OCI-LY7 (cell line): Measurements from ENCODE around the gene ANKRD66. TPM values are rescaled to one million over a fixed set of nuclear protein-coding genes. Genes with fewer than 3 reads are reported as not detected.
"Not testable (repeated sequence)": the region's sequence is repeated elsewhere in the genome, so short reads cannot be mapped to it uniquely, and the experiment has no call there.

Experiments used
- BruUV-seq: library from RNA; stranded (reverse); fragments of 400-500 nt; replicated peaks from 2 replicates; lab custom pipeline; 2021; lab: Mats Ljungman, UMichigan
- CTCF ChIA-PET: fragments of 300-600 bp; sonication (Branson Sonifier 250); formaldehyde crosslinking; loops from one replicate; lab custom pipeline; 2022; ENCODE audit warnings: antibody characterized with exemption; ENCODE audit not compliant: unreplicated experiment; lab: Charles Lee
- POLR2A ChIA-PET: fragments of 300-600 bp; sonication (Branson Sonifier 250); formaldehyde crosslinking; loops from one replicate; lab custom pipeline; 2022; ENCODE audit warnings: antibody characterized with exemption; lab: Charles Lee
- DNase-seq: peaks from one replicate; pipeline ENCODE4 v3.0.0-alpha.2; 2015; ENCODE audit warnings: low spot score
- H2AFZ ChIP-seq: fragments of 200-600 bp; sonication (generic), shearing (Covaris generic); 2 replicates; pipeline ENCODE4 v1.6.1; 2014; ENCODE audit warnings: mild to moderate bottlenecking, antibody characterized with exemption, low read length, moderate library complexity
- H3K27ac ChIP-seq: fragments of 200-600 bp; sonication (generic); 2 replicates; pipeline ENCODE4 v1.5.1; 2014; ENCODE audit warnings: mixed run types, low read depth, mild to moderate bottlenecking, moderate library complexity, low read length, inconsistent platforms; ENCODE audit not compliant: poor library complexity, severe bottlenecking
- H3K36me3 ChIP-seq: fragments of 200-600 bp; sonication (generic); 2 replicates; pipeline ENCODE4 v1.6.1; 2014; ENCODE audit warnings: mild to moderate bottlenecking, antibody characterized with exemption, low read length, moderate library complexity, mixed read lengths; ENCODE audit not compliant: insufficient read depth
- H3K4me1 ChIP-seq: fragments of 200-600 bp; sonication (generic); 2 replicates; pipeline ENCODE4 v1.5.1; 2014; ENCODE audit warnings: mild to moderate bottlenecking, low read length; ENCODE audit not compliant: insufficient read depth, poor library complexity, severe bottlenecking
- H3K4me2 ChIP-seq: fragments of 200-600 bp; sonication (generic); 2 replicates; pipeline ENCODE4 v1.6.1; 2014; ENCODE audit warnings: mild to moderate bottlenecking, low read length
- H3K4me3 ChIP-seq: fragments of 200-600 bp; sonication (generic); 2 replicates; pipeline ENCODE4 v1.5.1; 2014; ENCODE audit warnings: mild to moderate bottlenecking, low read depth, low read length; ENCODE audit not compliant: poor library complexity, severe bottlenecking
- H3K79me2 ChIP-seq: fragments of 200-600 bp; sonication (generic); 2 replicates; pipeline ENCODE4 v1.6.1; 2016; ENCODE audit warnings: low read depth, mild to moderate bottlenecking, low read length, moderate library complexity, mixed read lengths; ENCODE audit not compliant: insufficient read depth
- H3K9me2 ChIP-seq: fragments of 200-600 bp; sonication (generic); 2 replicates; pipeline ENCODE4 v1.6.1; 2016; ENCODE audit warnings: mild to moderate bottlenecking, low read length, mixed read lengths; ENCODE audit not compliant: insufficient read depth
- H3K9me3 ChIP-seq: fragments of 200-600 bp; sonication (generic); 2 replicates; pipeline ENCODE4 v1.6.1; 2014; ENCODE audit warnings: mild to moderate bottlenecking, mixed run types, low read length, mixed read lengths
- H4K20me1 ChIP-seq: fragments of 200-600 bp; sonication (generic); 2 replicates; pipeline ENCODE4 v1.6.1; 2014; ENCODE audit warnings: mild to moderate bottlenecking, antibody characterized with exemption, low read length, moderate library complexity, mixed read lengths; ENCODE audit not compliant: insufficient read depth
- EZH2phosphoT487 ChIP-seq: fragments of 200-600 bp; sonication (generic); IDR thresholded peaks from 2 replicates; pipeline ENCODE4 v1.6.1; 2018; ENCODE audit warnings: low read depth, borderline replicate concordance, mild to moderate bottlenecking, mixed run types, antibody characterized with exemption, low read length, moderate library complexity, mixed read lengths
- intact Hi-C: fragments of 100-400 bp; cut with micrococcal nuclease; formaldehyde crosslinking; loops from one replicate; pipeline ENCODE4 v1.10.0; 2022; ENCODE audit not compliant: unreplicated experiment
- total RNA-seq, 2 experiments: library from RNA; depleted of rRNA in 1 of 2; stranded (reverse); fragments of >200 nt in 1 of 2; shearing (Covaris generic) in 1 of 2; gene quantifications; 2 replicates each; pipeline ENCODE4 v1.2.3, GENCODE V29; 2014 to 2022
- TF ChIP-seq, protein P1 (sequence below): fragments of 200-600 bp; sonication (generic); conservative IDR thresholded peaks from 2 replicates; pipeline ENCODE4 v1.5.1; 2014; ENCODE audit warnings: mild to moderate bottlenecking, antibody characterized with exemption, low read length, moderate library complexity, mixed read lengths

Gene ANKRD66
- total RNA-seq, 2 experiments from 2014 or later, result not detected

DNA sequence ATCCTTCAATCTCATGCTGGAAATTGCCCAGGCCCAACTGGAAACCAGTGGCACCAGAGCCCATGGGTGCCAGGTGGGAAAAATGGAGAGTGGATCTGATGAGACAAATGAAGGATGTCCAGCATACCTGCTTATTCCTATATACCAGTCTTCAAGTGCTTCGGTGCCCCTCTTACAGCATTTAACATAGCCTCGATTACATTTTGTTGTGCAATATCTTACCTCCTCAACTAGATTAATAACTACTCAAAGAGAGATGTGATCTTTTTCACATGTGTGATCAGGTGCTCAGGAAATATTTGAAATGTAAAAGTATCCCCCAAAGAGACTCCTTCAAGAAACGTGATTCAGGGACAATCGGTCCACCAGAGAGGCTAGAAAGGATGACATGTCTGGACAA lies 4.8 kb upstream of the ANKRD66 start:
- Histone ChIP-seq H3K9me3 (no peaks in the 10 kb centered on the region), H3K27ac (no peak overlapping the region), H3K4me3 (no peak overlapping the region), H3K4me1 (no peaks in the 10 kb centered on the region), H4K20me1 (no peaks in the 10 kb centered on the region), H3K79me2 (no peaks in the 10 kb centered on the region), H2AFZ (no peak overlapping the region), H3K36me3 (no peaks in the 10 kb centered on the region), H3K4me2 (no peak overlapping the region), H3K9me2 (no peaks in the 10 kb centered on the region)
- ChIA-PET CTCF (no interaction called here), POLR2A (no interaction called here)
- BruUV-seq, result no TSS peak
- intact Hi-C loops, result no loop called here
- DNase-seq, result no peak
- TF ChIP-seq EZH2phosphoT487, result no peak
- TF ChIP-seq, protein P1, sequence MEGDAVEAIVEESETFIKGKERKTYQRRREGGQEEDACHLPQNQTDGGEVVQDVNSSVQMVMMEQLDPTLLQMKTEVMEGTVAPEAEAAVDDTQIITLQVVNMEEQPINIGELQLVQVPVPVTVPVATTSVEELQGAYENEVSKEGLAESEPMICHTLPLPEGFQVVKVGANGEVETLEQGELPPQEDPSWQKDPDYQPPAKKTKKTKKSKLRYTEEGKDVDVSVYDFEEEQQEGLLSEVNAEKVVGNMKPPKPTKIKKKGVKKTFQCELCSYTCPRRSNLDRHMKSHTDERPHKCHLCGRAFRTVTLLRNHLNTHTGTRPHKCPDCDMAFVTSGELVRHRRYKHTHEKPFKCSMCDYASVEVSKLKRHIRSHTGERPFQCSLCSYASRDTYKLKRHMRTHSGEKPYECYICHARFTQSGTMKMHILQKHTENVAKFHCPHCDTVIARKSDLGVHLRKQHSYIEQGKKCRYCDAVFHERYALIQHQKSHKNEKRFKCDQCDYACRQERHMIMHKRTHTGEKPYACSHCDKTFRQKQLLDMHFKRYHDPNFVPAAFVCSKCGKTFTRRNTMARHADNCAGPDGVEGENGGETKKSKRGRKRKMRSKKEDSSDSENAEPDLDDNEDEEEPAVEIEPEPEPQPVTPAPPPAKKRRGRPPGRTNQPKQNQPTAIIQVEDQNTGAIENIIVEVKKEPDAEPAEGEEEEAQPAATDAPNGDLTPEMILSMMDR, result no peak

DNA sequence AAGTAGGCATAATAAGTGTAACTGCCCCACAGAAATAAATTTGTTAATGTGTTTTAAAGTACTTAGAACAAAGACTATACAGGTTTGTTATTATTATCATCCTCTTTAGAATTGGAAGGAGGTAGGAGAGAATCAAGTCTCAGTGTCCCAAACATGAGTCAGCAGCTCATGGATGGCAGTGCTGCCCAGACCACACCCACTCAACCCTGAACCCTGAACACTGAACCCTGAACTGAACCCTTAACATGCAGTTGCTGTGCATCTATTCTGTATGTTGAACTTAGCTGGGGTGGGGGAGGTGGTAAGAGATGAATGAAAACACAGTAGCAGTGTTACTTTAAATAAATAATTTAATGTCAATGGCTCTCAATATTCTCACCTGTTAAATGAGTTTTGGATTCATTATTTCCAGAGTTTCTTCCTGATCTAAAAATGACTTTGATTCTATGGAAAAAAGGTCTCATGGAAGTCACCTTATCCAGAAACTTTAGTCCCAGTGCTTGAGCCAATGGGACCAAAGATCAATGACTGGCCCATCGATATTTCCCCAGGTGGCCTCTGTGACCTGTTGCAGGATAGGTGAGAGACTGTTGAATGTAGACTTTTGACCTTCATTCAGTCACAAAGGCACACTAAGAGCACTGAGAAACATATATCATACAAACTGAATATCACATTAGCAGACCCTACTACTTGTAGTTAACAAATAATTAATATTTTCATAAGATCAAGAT lies 3.1 kb upstream of the ANKRD66 start:
- TF ChIP-seq EZH2phosphoT487, result no peak
- TF ChIP-seq, protein P1, result no peak
- BruUV-seq, result no TSS peak
- no peak overlapping the region for H3K4me3 ChIP-seq
- ChIA-PET CTCF (no interaction called here), POLR2A (no interaction called here)
- H2AFZ ChIP-seq, result no peak overlapping the region
- no peaks in the 10 kb centered on the region for H3K79me2 ChIP-seq
- H3K4me2 ChIP-seq, result no peak overlapping the region
- H3K36me3 ChIP-seq, result no peaks in the 10 kb centered on the region
- DNase-seq, result no peak
- intact Hi-C loops, result no loop called here
- no peaks in the 10 kb centered on the region for H3K9me2 ChIP-seq
- no peaks in the 10 kb centered on the region for H3K9me3 ChIP-seq
- no peaks in the 10 kb centered on the region for H4K20me1 ChIP-seq
- no peak overlapping the region for H3K27ac ChIP-seq
- no peaks in the 10 kb centered on the region for H3K4me1 ChIP-seq

DNA sequence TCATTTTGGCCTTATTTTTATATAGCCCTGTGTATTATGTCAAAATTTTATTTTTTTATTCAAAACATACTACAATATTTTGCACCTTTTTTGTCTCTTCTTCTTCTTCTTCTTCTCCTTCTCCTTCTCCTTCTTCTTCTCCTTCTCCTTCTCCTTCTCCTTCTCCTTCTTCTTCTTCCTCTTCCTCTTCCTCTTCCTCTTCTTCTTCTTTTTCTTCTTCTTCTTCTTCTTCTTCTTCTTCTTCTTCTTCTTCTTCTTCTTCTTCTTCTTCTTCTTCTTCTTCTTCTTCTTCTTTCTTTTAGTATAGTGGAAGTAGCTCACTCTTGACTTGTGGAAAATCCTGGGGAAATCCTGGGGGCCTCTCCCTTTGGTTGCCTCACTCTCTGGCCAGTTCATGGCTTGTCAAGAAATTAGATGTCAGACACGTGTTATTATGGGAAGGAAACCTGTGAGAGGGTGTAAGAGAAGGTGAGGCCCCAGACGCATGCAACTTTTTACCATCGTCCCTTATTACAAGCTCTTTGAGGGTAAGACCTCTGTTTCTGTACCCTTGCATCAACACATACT lies 2.5 kb upstream of the ANKRD66 start:
- DNase-seq, H3K4me3 ChIP-seq, CTCF ChIA-PET, H2AFZ ChIP-seq, POLR2A ChIA-PET, H3K4me2 ChIP-seq, H3K9me3 ChIP-seq, H3K4me1 ChIP-seq, H4K20me1 ChIP-seq, H3K9me2 ChIP-seq, intact Hi-C loops, BruUV-seq, H3K79me2 ChIP-seq, H3K36me3 ChIP-seq, H3K27ac ChIP-seq: not testable (repeated sequence)
